Measurements from ENCODE around the gene RBBP9. TPM values are rescaled to one million over a fixed set of nuclear protein-coding genes. Genes with fewer than 3 reads are reported as not detected.

RBBP9 gene
- total RNA-seq: 18.1 and 20.0 TPM in 2 replicates

DNA sequence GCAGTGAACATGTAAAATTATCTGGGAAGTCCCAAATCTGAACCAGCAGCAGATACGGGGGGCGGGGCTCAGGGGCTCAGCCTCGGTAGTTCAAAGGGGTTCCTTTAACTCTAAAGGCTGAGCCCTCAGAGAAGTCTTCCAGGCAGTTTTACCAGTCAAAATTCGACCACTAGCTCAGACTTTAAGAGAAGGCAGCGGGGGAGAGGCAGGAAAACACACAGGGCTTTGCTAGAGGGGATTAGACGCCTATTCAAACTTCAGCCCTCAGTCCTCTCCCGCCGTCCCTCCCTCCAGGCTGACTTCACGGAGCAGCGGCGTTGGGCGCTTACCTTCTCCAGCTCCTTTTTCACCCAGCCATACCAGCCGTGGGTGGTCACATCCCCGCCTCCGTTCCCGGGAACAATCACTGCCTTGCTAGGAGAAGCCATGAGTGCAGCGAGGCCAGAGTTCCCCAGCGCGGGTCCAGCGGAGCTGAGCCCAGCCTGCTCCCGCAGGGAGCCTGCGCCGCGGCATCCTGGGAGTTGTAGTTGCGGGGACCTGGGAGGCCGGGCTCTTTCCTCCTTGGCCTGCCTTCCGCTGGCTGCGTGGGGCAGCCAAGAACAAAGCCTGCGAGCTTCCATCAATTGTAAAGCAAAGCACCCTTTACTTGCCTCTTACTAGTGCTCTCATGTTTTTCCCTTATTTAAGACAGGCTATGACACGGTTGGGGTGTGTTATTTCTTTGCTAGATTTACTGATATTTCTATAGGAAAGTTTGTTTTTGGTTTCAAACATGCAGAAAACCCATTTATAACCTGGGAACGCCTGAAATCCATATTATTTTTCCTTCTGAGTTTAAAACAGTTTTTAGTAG lies at the start of gene RBBP9:
Gene RBBP9 (minus strand): TSS at position 486 of the 853 bp plus-strand sequence. CDS start 58 bp downstream, at position 428.

DNA sequence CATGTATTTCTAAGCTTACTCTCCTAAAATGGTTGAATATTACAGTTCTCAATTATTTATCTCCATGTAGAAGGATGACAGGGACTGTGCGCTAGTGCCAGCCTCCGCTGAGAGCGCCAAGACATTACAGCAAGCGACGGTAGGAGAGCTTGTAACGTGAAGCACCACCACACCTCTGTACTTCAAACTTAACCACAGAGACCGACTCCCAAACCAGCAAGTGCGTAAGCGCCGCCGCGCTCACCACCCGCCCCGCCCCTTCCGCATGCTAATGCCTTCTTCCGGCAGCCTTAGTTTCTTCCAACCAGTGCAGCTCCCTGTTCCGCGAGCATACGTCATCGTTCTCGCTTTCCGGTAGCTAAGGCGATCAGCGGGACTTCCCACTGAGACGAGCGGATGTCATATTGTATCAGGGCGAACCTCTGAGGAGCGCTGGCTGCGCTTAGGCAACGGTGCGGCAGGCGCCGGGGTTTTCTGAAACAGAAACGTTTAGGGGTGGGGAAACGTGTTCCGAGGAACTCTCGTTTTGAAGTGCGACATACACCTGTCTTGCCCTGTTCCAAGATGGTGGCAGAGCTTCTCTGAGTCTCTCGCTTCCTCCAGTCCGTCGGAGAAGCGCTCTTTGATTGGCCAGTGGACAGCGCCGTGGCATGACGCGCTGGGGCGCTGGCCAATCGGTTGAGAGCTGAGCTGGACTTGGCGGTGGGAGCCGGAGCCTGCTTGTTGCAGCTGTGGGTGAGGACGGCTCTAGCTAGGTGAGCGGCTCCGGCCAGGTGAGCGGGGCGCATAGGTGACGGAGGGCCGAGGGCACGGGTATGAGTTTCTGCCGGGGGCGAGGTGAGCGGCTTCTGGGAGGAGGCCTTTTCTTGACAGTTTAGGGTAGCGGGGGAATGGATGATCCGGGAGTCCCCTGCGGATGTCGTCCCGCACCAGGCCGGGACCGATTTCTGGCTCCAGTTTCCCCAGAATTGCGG lies 10.5 kb upstream of the RBBP9 start, which contains the start of gene SEC23B:
Gene SEC23B (plus strand): TSS at position 723 of the 974 bp plus-strand sequence. CDS start 2,896 bp downstream, outside the sequence.

GRCh38 chr20:18466894-18467730 lies 29.9 kb downstream of the RBBP9 start, which contains the start of the genes DZANK1 and POLR3F:
Gene DZANK1 (minus strand): TSS chr20:18467030. CDS start chr20:18465358, 1,672 bp downstream.
Gene POLR3F (plus strand): TSS chr20:18467390. CDS start chr20:18467507, 117 bp downstream.

Small RNAs within 50 kb of the gene (small RNA-seq; reads per million reads assigned to genes)
- not detected for gene MIR3192

Other genes with a start within 250 kb of the RBBP9 start
- gene ZNF133, start 208.7 kb downstream of the RBBP9 start, total RNA-seq: 21.1 and 25.2 TPM in 2 replicates
- gene DZANK1, start 30.2 kb downstream of the RBBP9 start, total RNA-seq: 0.85 and 1.1 TPM in 2 replicates
- gene POLR3F, start 29.8 kb downstream of the RBBP9 start, total RNA-seq: 9.9 and 10.1 TPM in 2 replicates
- gene SEC23B, start 10.7 kb upstream of the RBBP9 start, total RNA-seq: 38.5 and 39.6 TPM in 2 replicates
- gene SMIM26, start 70.2 kb upstream of the RBBP9 start, total RNA-seq: 35.0 and 44.5 TPM in 2 replicates
- gene DTD1, start 90.8 kb upstream of the RBBP9 start, total RNA-seq: 37.8 and 58.0 TPM in 2 replicates